Activated T-cell treated with anti-CD3 and anti-CD28 coated beads for 1 hour (primary cell): ENCODE measurements around the gene TMPRSS7.

Experiments used
- DNase-seq: peaks from one replicate; pipeline ENCODE4 v3.0.0-alpha.2; 2020; ENCODE audit warnings: low read depth

The TMPRSS7 gene

DNA sequence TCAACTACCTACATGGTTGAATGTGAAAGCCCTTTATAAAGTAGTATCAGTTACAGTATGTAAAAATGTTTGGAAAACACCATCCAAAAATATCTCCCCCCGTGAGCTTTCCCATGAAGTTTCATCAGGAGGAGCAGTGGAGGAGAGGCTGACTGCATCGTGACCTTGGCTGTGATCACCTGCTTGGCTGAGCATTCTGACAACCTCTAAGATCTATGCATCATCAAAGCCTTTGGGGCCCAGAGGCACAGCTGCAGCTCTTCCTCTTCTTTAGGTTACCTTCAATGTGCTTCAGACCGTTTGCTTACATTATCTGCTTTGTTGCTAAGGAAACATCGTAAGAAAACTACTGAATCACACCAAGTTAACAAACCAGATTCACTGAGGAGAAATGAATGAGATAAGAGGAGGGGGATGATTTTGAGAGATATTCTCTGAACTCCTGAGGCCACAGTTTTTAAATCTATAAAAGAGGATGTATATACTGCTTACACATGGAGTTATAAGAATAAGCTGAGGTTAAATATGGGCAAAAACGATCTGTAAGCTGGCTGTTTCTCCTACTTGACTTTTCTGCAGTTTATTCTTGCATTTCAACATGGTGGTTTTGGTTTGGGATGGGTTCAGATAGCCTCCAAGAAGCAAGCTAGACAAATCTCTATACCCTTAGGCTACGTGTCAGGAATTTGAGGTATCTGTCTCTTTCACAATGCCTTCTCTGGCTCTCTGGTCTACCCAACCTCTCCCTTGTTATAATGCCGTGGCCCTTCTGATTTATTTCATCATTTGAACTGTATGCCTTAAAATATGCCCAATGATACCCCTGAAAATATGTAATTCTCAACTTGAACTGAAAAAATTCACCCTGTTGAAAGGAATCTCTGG is 94.5 kb downstream of the TMPRSS7 start:
- peak; percentile 37 for DNase-seq

DNA sequence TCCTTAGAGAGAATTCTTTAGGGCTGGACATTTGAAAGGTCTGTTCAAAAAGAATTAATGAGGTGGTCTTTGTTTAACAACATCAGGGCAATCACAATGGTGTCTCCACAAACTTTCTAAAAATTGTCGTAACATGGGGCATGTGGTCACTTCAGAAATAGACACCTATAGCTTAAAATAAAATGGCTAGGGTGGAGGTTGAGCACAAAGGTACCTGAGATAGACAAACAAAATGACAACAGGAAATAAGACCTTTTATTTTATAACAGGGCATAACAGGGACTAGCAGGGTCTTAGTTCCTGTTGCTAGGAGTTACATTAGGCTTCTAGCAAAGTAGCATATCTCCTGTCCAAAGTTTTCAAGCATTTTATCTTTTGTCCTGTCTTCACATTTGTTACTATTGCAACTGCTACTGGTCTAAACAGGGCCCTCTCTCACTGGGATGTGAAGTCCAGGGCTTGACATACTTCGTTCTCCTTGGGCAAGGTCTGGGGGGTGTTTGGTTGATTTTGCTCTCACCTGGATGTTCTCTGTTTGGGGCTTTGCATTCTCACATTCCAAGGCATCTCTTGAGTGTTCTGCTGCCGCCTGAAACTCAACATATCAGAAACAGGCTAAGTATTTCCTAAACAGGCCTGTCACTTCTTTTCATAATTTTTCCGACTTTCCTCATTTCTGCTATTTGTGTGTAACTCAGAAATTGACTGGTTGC is 95.5 kb downstream of the TMPRSS7 start:
- no peak for DNase-seq

DNA sequence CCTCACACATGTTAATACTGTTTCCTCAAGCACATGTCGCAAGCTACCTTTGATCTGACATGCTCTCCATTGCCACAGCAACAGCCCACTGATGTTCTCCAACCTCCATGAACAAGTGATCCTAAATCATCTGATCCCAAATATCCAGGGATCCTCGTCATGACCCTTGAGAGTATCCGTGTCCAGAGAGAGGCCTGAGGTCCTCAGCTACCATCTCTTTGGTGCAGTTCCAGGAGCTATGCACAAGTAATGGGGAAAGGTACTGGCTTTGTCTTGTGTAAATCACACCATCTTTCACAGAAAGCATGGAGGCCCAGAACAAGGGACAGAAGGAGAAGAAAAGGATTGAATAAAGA is 96.1 kb downstream of the TMPRSS7 start:
- no peak for DNase-seq
